IgD-negative memory B cell (primary cell): ENCODE measurements around the gene EFNA2. TPM values are rescaled to one million over a fixed set of nuclear protein-coding genes. Genes with fewer than 3 reads are reported as not detected.
"Not testable (repeated sequence)": the region's sequence is repeated elsewhere in the genome, so short reads cannot be mapped to it uniquely, and the experiment has no call there.

ENCODE experiments used
- H3K27ac Mint-ChIP-seq, 3 donors: one replicate each; pipeline ENCODE4 v1.8.0; 2020 to 2022; ENCODE audit warnings: mild to moderate bottlenecking in 3 of 3, mixed read lengths in 3 of 3, moderate library complexity in 1 of 3
- H3K27me3 Mint-ChIP-seq: one replicate; pipeline ENCODE4 v1.8.0; 2021; ENCODE audit warnings: mixed read lengths
- H3K36me3 Mint-ChIP-seq: one replicate; pipeline ENCODE4 v1.8.0; 2020; ENCODE audit warnings: mild to moderate bottlenecking, mixed read lengths
- H3K4me1 Mint-ChIP-seq, 3 donors: one replicate each; pipeline ENCODE4 v1.8.0; 2020 to 2022; ENCODE audit warnings: mixed read lengths in 3 of 3, mild to moderate bottlenecking in 1 of 3
- H3K4me3 Mint-ChIP-seq, 4 donors: one replicate each; pipeline ENCODE4 v1.8.0; 2020 to 2022; ENCODE audit warnings: mild to moderate bottlenecking in 4 of 4, mixed read lengths in 4 of 4, moderate library complexity in 3 of 4
- H3K9me3 Mint-ChIP-seq, 3 donors: one replicate each; pipeline ENCODE4 v1.8.0; 2020 to 2021; ENCODE audit warnings: mixed read lengths in 3 of 3, mild to moderate bottlenecking in 1 of 3
- polyA plus RNA-seq: library from polyadenylated mRNA; unstranded; fragments of 300-500 nt; fragmentation: Illumina TruSeq; gene quantifications from one replicate; pipeline ENCODE4 v1.2.3, GENCODE V29; 2021

Gene EFNA2
- polyA plus RNA-seq, 1 donor from 2014 or later, result not detected

DNA sequence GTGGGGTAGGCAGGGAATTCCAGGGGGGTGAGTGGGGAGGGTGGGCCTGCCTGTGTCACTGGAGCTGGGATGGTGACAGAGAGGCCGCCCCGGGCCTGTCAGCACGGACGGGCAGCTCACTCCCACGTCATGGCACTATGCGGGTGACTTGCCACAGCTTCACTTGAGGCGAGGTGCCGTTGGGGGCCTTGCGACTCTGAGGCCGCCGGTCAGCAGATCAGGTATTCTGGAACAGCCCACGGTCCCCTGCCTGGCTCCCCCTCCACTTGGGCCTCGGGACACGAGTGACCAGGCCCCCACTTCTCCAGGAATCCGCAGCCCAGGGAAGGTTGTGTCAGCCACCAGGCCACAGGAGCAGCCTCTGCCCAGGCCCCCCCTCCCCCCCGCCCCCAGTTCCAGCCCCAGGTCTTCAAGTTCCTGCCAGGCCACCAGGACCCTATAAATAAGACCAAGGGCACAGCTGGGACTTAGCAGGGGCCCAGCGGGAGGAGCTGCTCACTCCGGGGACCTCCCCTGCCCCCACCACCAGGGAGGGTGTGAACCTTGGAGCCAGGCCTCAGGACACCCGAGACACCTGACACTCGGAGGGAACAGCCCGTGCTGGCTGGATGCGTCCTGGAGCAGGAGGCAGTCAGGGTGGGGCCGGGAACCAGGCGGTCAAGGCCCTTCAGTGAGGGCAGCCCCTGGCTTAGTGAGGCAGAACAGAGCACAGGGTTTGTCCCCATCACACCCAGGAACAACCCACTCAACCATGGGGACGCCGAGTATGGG lies 40.0 kb upstream of the EFNA2 start:
- H3K27ac Mint-ChIP-seq, result peak overlapping the region in 1 of 3 donors; percentile 89
- H3K4me3 Mint-ChIP-seq, result peak overlapping the region in 1 of 4 donors; percentile 76
- H3K27me3 Mint-ChIP-seq, result peaks cover 2% of the 10 kb centered on the region
- H3K9me3 Mint-ChIP-seq, result no peaks in the 10 kb centered on the region
- H3K36me3 Mint-ChIP-seq, result peaks cover 2% of the 10 kb centered on the region
- peaks cover 8 to 17% (median 14%) of the 10 kb centered on the region in 3 donors for H3K4me1 Mint-ChIP-seq

DNA sequence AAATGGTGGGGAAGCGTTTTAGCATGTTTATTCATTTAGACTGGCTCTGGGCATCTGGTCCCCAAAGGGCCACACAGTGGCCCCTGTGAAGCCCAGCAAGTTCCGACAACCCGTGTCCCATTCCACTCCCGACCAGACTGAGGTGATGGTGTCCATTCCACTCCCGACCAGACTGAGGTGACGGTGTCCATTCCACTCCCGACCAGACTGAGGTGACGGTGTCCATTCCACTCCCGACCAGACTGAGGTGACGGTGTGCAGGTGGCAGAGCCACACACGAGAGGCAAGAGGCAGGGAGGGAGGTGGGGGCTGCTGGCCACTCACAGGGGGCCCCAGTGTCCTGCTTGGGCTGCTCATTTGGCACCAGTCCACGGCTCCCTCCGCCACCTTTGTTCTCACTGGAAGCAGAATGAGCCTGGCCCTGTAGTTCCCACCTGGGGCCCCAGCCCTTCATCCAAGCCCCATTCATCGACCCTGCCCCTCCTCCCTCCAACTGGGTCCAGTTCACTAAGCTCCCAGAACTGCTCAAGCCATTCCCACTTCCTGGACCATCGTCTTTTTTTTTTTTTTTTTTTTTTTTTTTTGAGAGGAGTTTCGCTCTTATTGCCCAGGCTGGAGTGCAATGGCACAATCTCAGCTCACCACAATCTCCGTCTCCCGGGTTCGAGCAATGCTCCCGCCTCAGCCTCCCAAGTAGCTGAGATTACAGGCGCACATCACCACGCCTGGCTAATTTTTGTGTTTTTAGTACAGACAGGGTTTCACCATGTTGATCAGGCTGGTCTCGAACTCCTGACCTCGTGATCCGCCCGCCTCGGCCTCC lies 39.2 kb upstream of the EFNA2 start:
- peak overlapping the region in 2 of 3 donors; percentile 71 to 89 for H3K27ac Mint-ChIP-seq
- H3K4me1 Mint-ChIP-seq, result peaks cover 6 to 15% (median 12%) of the 10 kb centered on the region in 3 donors
- not testable (repeated sequence) for H3K36me3 Mint-ChIP-seq, H3K27me3 Mint-ChIP-seq, H3K9me3 Mint-ChIP-seq
- peak overlapping the region in 3 of 4 donors; percentile 17 to 76 (median 71) for H3K4me3 Mint-ChIP-seq

GRCh38 chr19:1247748-1248138 lies 37.9 kb upstream of the EFNA2 start:
- peaks cover 4 to 13% (median 9%) of the 10 kb centered on the region in 3 donors for H3K4me1 Mint-ChIP-seq
- no peaks in the 10 kb centered on the region for H3K36me3 Mint-ChIP-seq
- H3K9me3 Mint-ChIP-seq, result no peaks in the 10 kb centered on the region
- H3K4me3 Mint-ChIP-seq, result peak overlapping the region in 3 of 4 donors; percentile 30 to 88 (median 83)
- no peaks in the 10 kb centered on the region for H3K27me3 Mint-ChIP-seq
- peak overlapping the region in 2 of 3 donors; percentile 63 to 100 for H3K27ac Mint-ChIP-seq

- Mint-ChIP-seq H3K4me3 (peak within 1 kb of the TSS; percentile 80 to 99 (median 88)), H3K9me3 (no peaks in the 10 kb centered on the region), H3K27ac (peak within 1 kb of the TSS; percentile 88 to 100 (median 94)), H3K27me3 (no peaks in the 10 kb centered on the region), H3K36me3 (no peaks in the 10 kb centered on the region), H3K4me1 (peaks cover 4 to 9% (median 8%) of the 10 kb centered on the region in 3 donors)
Observed at GRCh38 chr19:1248139-1248785, 37.4 kb upstream of the EFNA2 start, which contains the start of gene MIDN. Gene MIDN, plus strand, starts transcription at chr19:1248583. Its CDS starts 1,714 bp downstream, at chr19:1250297.

DNA sequence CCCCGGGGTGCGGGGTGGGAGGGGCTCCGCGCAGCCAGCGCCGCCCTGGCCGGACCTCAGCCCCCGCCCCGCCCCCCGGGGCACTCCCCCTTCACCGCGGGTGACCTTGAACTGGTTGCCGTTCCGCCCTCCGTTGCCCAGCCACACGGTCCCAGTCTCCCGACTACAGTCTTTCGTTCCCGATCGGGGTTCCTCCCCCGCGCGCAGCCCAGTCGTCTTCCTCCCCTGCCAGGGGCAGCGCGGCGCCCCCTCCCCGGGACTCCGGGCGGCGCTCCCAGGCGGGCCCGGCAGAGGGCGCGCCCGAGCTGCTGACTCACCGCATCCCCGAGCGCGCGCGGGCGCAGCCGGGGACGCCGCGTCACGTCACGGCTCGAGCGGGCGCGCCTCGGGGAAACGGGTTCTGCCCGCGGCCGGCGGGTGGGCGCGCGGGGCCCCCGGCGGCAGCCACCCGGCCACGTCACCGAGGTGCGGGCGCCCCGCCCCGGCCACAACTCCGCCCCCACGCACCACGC lies 36.8 kb upstream of the EFNA2 start:
- peak overlapping the region; percentile 80 to 88 (median 85) for H3K4me3 Mint-ChIP-seq
- H3K36me3 Mint-ChIP-seq, result no peaks in the 10 kb centered on the region
- no peaks in the 10 kb centered on the region for H3K27me3 Mint-ChIP-seq
- H3K27ac Mint-ChIP-seq, result peak overlapping the region; percentile 57 to 100 (median 78)
- no peaks in the 10 kb centered on the region for H3K9me3 Mint-ChIP-seq
- peaks cover 4 to 10% (median 9%) of the 10 kb centered on the region in 3 donors for H3K4me1 Mint-ChIP-seq

DNA sequence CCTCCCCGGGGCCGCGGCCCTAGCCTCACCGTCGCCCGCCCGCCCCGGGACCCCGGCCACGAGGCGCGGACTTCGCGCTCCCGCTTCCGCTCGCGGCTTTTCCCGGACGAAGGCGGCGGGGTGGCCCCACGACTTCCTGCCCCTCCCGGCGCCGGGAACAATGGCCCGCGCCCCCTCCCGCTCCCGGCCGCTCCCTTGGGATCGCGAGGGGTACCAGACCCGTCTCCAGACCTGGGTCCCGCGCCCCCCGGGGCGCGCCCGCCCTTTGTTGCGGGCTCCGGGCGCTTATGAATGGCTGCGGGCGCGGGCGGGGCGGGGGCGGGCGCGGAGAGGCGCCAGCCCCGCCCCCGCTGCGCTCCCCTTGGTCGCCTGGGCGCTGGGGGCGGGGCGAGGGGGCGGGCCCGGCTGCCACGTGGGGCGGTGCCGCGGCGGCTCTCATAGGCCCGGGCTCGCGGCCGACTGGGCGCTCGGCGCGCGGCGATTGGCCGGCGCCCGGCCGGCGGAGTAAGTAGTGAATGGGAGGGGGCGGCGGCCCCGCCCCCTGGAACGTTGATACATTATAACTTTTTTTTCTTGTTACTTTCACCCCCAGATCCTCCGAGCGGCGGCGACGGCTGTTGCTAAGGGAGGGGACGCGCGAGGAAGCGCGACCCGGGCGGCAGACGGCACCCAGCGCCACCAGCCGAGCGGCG lies 36.2 kb upstream of the EFNA2 start:
- H3K36me3 Mint-ChIP-seq, result no peaks in the 10 kb centered on the region
- no peaks in the 10 kb centered on the region for H3K27me3 Mint-ChIP-seq
- peak overlapping the region; percentile 85 to 99 (median 94) for H3K4me3 Mint-ChIP-seq
- peak overlapping the region; percentile 94 to 100 (median 94) for H3K27ac Mint-ChIP-seq
- no peaks in the 10 kb centered on the region for H3K9me3 Mint-ChIP-seq
- H3K4me1 Mint-ChIP-seq, result peaks cover 4 to 10% (median 8%) of the 10 kb centered on the region in 3 donors

- peaks cover 1% of the 10 kb centered on the region for H3K36me3 Mint-ChIP-seq
- H3K4me1 Mint-ChIP-seq, result peaks cover 5 to 8% (median 5%) of the 10 kb centered on the region in 3 donors
- peak overlapping the region; percentile 94 to 100 (median 94) for H3K27ac Mint-ChIP-seq
- H3K9me3 Mint-ChIP-seq, result no peaks in the 10 kb centered on the region
- peak overlapping the region; percentile 85 to 99 (median 94) for H3K4me3 Mint-ChIP-seq
- H3K27me3 Mint-ChIP-seq, result no peaks in the 10 kb centered on the region
Observed at GRCh38 chr19:1249990-1250436, 35.7 kb upstream of the EFNA2 start.

DNA sequence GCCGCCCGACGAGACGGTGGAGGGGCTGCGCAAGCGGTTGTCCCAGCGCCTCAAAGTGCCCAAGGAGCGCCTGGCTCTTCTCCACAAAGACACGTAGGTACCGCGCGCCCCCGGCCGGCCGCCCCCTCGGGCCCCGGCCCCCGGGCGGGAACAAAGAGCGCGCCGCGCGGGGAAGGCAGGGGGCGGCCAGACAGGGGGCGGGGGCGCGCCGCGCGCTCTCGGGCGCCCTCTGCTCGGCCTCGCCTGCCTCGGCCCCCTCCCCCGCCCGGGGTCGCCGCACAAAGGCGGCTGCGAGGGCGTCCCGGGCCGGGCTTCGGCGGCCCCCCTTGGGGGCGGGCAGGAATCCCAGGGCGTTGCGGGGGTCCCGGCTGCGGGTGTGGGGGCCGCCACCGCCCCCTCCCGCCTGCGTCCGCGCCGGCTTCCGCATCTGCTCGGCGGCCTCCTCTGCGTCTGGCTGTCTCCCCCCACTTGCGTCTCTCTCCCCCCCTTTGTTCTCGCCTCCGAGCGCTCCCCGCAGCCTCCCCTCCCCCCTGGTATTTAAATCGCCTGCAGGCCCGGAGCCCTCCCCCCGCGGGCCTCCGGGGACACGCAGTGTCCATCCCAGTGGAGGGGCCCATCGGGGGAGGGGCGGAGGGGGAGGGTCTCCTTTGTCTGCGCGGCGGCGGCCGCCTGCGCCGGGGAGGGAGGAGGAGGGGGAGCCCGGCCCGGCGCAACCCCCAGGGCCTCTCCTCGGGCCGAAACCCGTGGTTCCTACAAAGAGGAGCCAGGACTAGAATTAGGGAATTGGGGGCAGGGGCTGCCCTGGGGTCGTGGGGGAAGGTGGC lies 35.0 kb upstream of the EFNA2 start:
- no peaks in the 10 kb centered on the region for H3K27me3 Mint-ChIP-seq
- H3K4me3 Mint-ChIP-seq, result peak overlapping the region; percentile 86 to 96 (median 94)
- H3K36me3 Mint-ChIP-seq, result peaks cover 1% of the 10 kb centered on the region
- no peaks in the 10 kb centered on the region for H3K9me3 Mint-ChIP-seq
- peak overlapping the region in 2 of 3 donors; percentile 96 to 99 for H3K27ac Mint-ChIP-seq
- peaks cover 5 to 8% (median 5%) of the 10 kb centered on the region in 3 donors for H3K4me1 Mint-ChIP-seq

DNA sequence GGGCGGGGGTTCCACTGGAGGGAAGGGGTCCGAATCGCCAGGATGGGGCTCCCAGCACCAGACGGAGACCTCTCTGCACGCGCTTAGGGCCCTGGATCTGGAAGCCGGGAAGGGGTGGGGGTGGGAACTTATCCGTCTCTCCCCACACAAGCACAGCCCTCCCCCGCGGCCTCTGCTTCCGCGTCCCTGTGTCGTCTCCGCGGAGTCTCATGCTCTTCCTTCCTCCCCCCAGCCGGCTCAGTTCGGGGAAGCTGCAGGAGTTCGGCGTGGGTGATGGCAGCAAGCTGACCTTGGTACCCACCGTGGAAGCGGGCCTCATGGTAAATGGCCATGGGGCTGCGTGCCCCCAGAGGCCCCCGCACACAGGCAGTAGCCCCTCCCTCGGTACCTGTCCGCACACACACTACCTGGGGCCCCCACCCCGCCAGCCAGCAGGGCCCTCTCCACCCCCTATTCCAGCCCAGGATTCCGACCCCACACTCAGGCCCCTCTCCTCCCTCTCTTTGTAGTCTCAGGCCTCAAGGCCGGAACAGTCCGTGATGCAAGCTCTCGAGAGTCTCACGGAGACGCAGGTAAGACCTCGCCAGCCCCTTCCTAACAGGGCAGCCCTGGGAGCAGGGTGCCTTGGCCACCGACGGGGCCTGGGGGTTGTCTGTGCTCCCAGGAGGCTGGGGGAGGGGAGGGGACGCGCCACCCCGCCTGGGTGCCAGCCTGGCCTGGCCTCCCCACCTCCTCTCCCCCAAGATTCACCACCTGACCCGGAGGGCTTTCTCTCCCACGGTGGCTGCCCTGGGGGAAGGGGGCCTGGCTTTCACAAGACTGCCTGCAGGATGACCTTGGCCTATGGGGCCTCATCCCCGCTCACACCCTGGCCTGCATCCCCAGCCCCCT lies 34.1 kb upstream of the EFNA2 start:
- Mint-ChIP-seq H3K27me3 (no peaks in the 10 kb centered on the region), H3K4me3 (peak overlapping the region; percentile 86 to 96 (median 94)), H3K4me1 (peaks cover 3 to 5% (median 4%) of the 10 kb centered on the region in 3 donors), H3K27ac (peak overlapping the region; percentile 92 to 99 (median 96)), H3K36me3 (peaks cover 1% of the 10 kb centered on the region), H3K9me3 (no peaks in the 10 kb centered on the region)

DNA sequence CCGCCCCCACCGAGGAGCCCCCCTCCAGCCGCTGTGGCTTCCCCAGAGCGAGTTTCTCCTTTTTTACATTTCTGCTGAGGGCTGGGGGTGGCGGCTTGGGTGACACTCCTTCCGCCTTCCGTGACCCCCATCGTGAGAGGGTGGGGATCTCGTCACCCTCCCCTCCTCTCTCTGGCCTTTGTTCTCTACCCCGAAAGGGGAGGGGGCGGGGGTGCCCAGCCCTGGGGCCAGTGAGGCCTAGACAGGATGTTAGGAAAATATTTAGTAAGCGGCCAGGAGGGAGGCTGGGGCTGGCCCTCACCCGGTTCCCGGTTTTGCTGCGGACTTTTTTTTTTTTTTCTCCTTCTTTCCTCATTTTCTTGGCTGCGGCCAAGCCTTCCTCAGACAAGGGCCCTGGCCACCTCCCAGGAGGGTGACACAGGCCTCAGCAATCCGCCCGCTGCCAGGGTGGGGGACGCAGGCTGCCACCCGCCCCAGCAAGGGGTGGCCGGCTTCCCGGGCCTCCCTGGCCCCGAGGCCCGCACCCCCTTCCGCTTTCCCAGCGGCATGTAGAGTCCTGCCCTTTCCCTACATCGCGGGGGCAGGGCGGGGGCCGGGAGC lies 33.4 kb upstream of the EFNA2 start:
- Mint-ChIP-seq H3K4me3 (peak overlapping the region; percentile 86 to 96 (median 94)), H3K9me3 (no peaks in the 10 kb centered on the region), H3K4me1 (peaks cover 4 to 5% (median 4%) of the 10 kb centered on the region in 3 donors), H3K27ac (peak overlapping the region; percentile 78 to 99 (median 96)), H3K36me3 (peaks cover 1% of the 10 kb centered on the region), H3K27me3 (no peaks in the 10 kb centered on the region)

- H3K9me3 Mint-ChIP-seq, result no peaks in the 10 kb centered on the region
- no peaks in the 10 kb centered on the region for H3K27me3 Mint-ChIP-seq
Observed at GRCh38 chr19:1252821-1253513, 32.7 kb upstream of the EFNA2 start.

More at GRCh38 chr19:1252821-1253513, 32.7 kb upstream of the EFNA2 start:
- H3K4me1 Mint-ChIP-seq, result peaks cover 9 to 11% (median 9%) of the 10 kb centered on the region in 3 donors
- peak overlapping the region in 2 of 3 donors; percentile 96 to 99 for H3K27ac Mint-ChIP-seq
- peak overlapping the region; percentile 65 to 94 (median 79) for H3K4me3 Mint-ChIP-seq
- H3K36me3 Mint-ChIP-seq, result peaks cover 4% of the 10 kb centered on the region
